HEK293 (cell line): ENCODE results near the gene BRI3.

Experiments
- CTCF ChIA-PET: fragments of 350-600 bp; formaldehyde crosslinking; extraction: SDS; loops from one replicate; lab custom pipeline; 2021; ENCODE audit warnings: antibody characterized with exemption; lab: Yijun Ruan, JAX
- POLR2A ChIA-PET: fragments of 300-600 bp; formaldehyde crosslinking; extraction: SDS; loops from one replicate; lab custom pipeline; 2020; ENCODE audit warnings: antibody characterized with exemption, inconsistent platforms; lab: Yijun Ruan, JAX
- H3K27ac ChIP-seq: fragments of 200-500 bp; sonication (Bioruptor generic); 2 replicates; pipeline ENCODE4 v1.5.1; 2014; ENCODE audit warnings: low read depth, low read length, control low read depth, inconsistent platforms; ENCODE audit errors: extremely low read depth
- H3K36me3 ChIP-seq, 2 experiments: fragments of 200-500 bp in 1 of 2; sonication (Bioruptor generic) in 1 of 2; 1 replicate in 1 of 2; 2 replicates in 1 of 2; pipeline ENCODE4 v1.5.1; 2014 to 2017; ENCODE audit warnings: inconsistent platforms in 2 of 2, low read length in 2 of 2; ENCODE audit not compliant: control insufficient read depth in 2 of 2, insufficient read depth in 1 of 2
- H3K4me1 ChIP-seq: fragments of 200-500 bp; sonication (Bioruptor generic); 2 replicates; pipeline ENCODE4 v1.5.1; 2014; ENCODE audit warnings: mild to moderate bottlenecking, low read length, inconsistent platforms; ENCODE audit not compliant: control insufficient read depth, insufficient read depth
- H3K4me3 ChIP-seq: 2 replicates; pipeline ENCODE4 v1.5.1; 2011; ENCODE audit warnings: low read depth, mild to moderate bottlenecking, control low read depth, low read length, moderate library complexity
- H3K9me3 ChIP-seq: fragments of 200-500 bp; sonication (Bioruptor generic); 2 replicates; pipeline ENCODE4 v1.5.1; 2014; ENCODE audit warnings: low read depth, low read length, inconsistent platforms; ENCODE audit not compliant: control insufficient read depth, insufficient read depth
- CTCF ChIP-seq: fragments of 450-650 bp; formaldehyde crosslinking; IDR thresholded peaks from 2 replicates; pipeline ENCODE4 v1.5.1; 2016; ENCODE audit warnings: missing biosample characterization, missing genetic modification characterization
- IKZF3 ChIP-seq: fragments of 450-650 bp; IDR thresholded peaks from 2 replicates; pipeline ENCODE4 v1.5.0; 2018; ENCODE audit warnings: missing biosample characterization, mild to moderate bottlenecking, missing genetic modification characterization, moderate library complexity
- INSM2 ChIP-seq: fragments of 450-650 bp; formaldehyde crosslinking; IDR thresholded peaks from 2 replicates; pipeline ENCODE4 v1.5.1; 2016; ENCODE audit warnings: missing biosample characterization, missing genetic modification characterization
- PBX3 ChIP-seq: sonication (generic); formaldehyde crosslinking; IDR thresholded peaks from 2 replicates; pipeline ENCODE4 v1.8.1; 2022; ENCODE audit warnings: mild to moderate bottlenecking, moderate library complexity, missing genetic modification reagents
- SP3 ChIP-seq: fragments of 450-650 bp; formaldehyde crosslinking; IDR thresholded peaks from 2 replicates; pipeline ENCODE4 v1.5.1; 2016; ENCODE audit warnings: missing biosample characterization, missing genetic modification characterization
- ZBTB10 ChIP-seq: fragments of 450-650 bp; formaldehyde crosslinking; IDR thresholded peaks from 2 replicates; pipeline ENCODE4 v1.5.1; 2016; ENCODE audit warnings: missing biosample characterization, missing genetic modification characterization
- ZNF24 ChIP-seq: fragments of 450-650 bp; formaldehyde crosslinking; IDR thresholded peaks from 2 replicates; pipeline ENCODE4 v1.5.1; 2016; ENCODE audit warnings: missing biosample characterization, missing genetic modification characterization
- ZNF529 ChIP-seq: fragments of 450-650 bp; formaldehyde crosslinking; IDR thresholded peaks from 2 replicates; pipeline ENCODE4 v1.5.1; 2017; ENCODE audit warnings: missing genetic modification characterization, missing biosample characterization; ENCODE audit not compliant: insufficient replicate concordance
- ZNF561 ChIP-seq: fragments of 450-650 bp; IDR thresholded peaks from 2 replicates; pipeline ENCODE4 v1.5.1; 2018; ENCODE audit warnings: missing biosample characterization, missing genetic modification characterization, borderline replicate concordance
- ZNF654 ChIP-seq: fragments of 450-650 bp; formaldehyde crosslinking; IDR thresholded peaks from 2 replicates; pipeline ENCODE4 v1.5.1; 2016; ENCODE audit warnings: low read depth, missing biosample characterization, missing genetic modification characterization
- ZNF660 ChIP-seq: fragments of 450-650 bp; IDR thresholded peaks from 2 replicates; pipeline ENCODE4 v1.5.1; 2018; ENCODE audit warnings: missing biosample characterization, mild to moderate bottlenecking, missing genetic modification characterization
- ZNF664 ChIP-seq: fragments of 450-650 bp; formaldehyde crosslinking; IDR thresholded peaks from 2 replicates; pipeline ENCODE4 v1.5.1; 2016; ENCODE audit warnings: missing biosample characterization, missing genetic modification characterization
- ZNF707 ChIP-seq: fragments of 450-650 bp; formaldehyde crosslinking; IDR thresholded peaks from 2 replicates; pipeline ENCODE4 v1.5.1; 2016; ENCODE audit warnings: missing biosample characterization, missing genetic modification characterization
- TF ChIP-seq, protein P1 (sequence below): fragments of 450-650 bp; formaldehyde crosslinking; IDR thresholded peaks from 2 replicates; pipeline ENCODE4 v1.5.1; 2017; ENCODE audit warnings: missing biosample characterization, missing genetic modification characterization

Gene BRI3

DNA sequence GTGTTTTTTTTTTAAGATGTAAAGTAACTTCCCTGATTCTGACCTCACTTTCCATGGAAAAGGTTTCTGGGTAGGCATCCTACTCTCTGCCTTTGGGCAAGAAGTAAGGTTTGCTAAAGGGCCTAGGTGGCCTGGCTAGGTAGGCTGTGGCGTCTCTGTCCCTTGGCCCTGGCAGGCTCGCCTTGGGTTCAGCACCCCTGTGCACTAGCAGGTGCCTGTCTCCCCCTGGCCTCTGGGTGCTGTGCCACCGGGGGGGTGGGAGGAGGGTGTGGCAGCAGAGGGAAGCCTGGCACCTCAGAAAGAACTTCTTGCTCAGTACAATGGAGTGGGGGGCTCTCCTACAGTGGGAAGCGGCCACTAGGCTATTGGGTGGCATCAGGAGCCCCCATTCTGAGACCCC lies 43.4 kb upstream of the BRI3 start (continued):
- no peak for TF ChIP-seq PBX3 (CRISPR knock-in tag)

GRCh38 chr7:98238976-98239375 lies 42.5 kb upstream of the BRI3 start:
- H3K9me3 ChIP-seq: no peaks in the 10 kb centered on the region
- CTCF ChIA-PET: interaction anchor here (1.2 kb wide), 1 partner anchor 12 kb away, joined by 3 read pairs; no protein-coding TSS in a partner anchor
- H3K36me3 ChIP-seq: peaks cover 0 to 6% of the 10 kb centered on the region in 2 experiments; a peak in 2 of 3 replicates
- TF ChIP-seq ZNF24 (tag by site-specific recombination) (no peak), ZNF664 (no peak)
- H3K4me1 ChIP-seq: no peaks in the 10 kb centered on the region
- POLR2A ChIA-PET: no interaction called here
- no peak overlapping the region for H3K27ac ChIP-seq
- H3K4me3 ChIP-seq: no peak overlapping the region

DNA sequence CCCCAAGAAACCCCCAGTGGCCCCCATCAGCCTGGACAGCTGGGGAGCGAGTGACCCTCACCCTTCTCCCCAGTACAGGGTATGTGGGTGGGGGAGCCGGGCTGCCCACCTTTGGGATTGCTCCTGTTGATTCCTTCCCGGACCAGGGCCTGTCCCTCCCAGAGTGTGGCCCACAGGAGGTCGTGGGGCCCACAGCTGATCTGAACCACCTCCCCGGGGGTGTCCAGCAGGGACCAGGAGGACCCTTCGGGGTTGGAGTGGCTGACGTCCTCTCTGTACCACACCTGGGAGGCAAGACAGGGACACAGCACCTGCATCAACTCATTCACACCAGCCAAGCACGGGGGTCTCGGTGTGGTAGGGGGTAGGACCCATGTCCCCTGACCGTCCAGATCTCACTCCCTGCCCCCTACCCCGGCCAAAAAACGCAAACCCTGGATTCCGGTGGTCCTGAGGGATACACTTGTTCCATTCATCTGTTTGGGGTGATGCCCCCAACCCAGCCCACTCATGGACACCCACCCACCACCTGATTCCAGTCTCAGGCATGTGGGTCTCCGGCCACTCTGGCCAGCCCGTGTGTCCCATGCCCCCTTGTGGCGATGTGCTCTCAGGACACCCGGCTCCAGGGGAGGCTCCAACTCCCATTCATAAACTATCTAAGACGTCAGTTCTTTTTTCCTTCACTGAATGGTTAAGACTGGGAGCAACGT lies 40.4 kb upstream of the BRI3 start:
- H3K4me3 ChIP-seq: no peak overlapping the region
- CTCF ChIA-PET: interaction anchor here (0.8 to 1.8 kb wide), 4 partner anchors 10 to 600 kb away, joined by 3 to 7 read pairs (median 4); no protein-coding TSS in a partner anchor
- H3K9me3 ChIP-seq: no peaks in the 10 kb centered on the region
- H3K4me1 ChIP-seq: no peaks in the 10 kb centered on the region
- H3K27ac ChIP-seq: no peak overlapping the region
- no peak for TF ChIP-seq ZNF660 (tag by site-specific recombination)
- TF ChIP-seq IKZF3 (tag by site-specific recombination): no peak
- TF ChIP-seq CTCF (tag by site-specific recombination): peak; percentile 66
- no peak for TF ChIP-seq SP3 (tag by site-specific recombination)
- TF ChIP-seq ZNF529 (tag by site-specific recombination): no peak
- TF ChIP-seq ZNF654: peak; percentile 33
- no peak for TF ChIP-seq ZNF707 (tag by site-specific recombination)
- TF ChIP-seq ZNF561 (tag by site-specific recombination): no peak
- no peak for TF ChIP-seq ZBTB10 (tag by site-specific recombination)
- H3K36me3 ChIP-seq: peaks cover 0 to 9% of the 10 kb centered on the region in 2 experiments; a peak in 2 of 3 replicates
- POLR2A ChIA-PET: interaction anchor here (0.6 kb wide), 1 partner anchor 16 kb away, joined by 3 read pairs; no protein-coding TSS in a partner anchor

GRCh38 chr7:98241674-98242241 lies 39.7 kb upstream of the BRI3 start:
- Histone ChIP-seq H3K9me3 (no peaks in the 10 kb centered on the region), H3K4me1 (no peaks in the 10 kb centered on the region), H3K4me3 (no peak overlapping the region), H3K36me3 (peaks cover 0 to 9% of the 10 kb centered on the region in 2 experiments; a peak in 2 of 3 replicates), H3K27ac (no peak overlapping the region)
- CTCF ChIA-PET: interaction anchor here (0.6 to 1.8 kb wide), 5 partner anchors 9 to 599 kb away, joined by 3 to 7 read pairs (median 3); no protein-coding TSS in a partner anchor
- POLR2A ChIA-PET: interaction anchor here (0.6 kb wide), 2 partner anchors 17 to 169 kb away, joined by 3 to 5 read pairs; no protein-coding TSS in a partner anchor
- TF ChIP-seq, protein P1, sequence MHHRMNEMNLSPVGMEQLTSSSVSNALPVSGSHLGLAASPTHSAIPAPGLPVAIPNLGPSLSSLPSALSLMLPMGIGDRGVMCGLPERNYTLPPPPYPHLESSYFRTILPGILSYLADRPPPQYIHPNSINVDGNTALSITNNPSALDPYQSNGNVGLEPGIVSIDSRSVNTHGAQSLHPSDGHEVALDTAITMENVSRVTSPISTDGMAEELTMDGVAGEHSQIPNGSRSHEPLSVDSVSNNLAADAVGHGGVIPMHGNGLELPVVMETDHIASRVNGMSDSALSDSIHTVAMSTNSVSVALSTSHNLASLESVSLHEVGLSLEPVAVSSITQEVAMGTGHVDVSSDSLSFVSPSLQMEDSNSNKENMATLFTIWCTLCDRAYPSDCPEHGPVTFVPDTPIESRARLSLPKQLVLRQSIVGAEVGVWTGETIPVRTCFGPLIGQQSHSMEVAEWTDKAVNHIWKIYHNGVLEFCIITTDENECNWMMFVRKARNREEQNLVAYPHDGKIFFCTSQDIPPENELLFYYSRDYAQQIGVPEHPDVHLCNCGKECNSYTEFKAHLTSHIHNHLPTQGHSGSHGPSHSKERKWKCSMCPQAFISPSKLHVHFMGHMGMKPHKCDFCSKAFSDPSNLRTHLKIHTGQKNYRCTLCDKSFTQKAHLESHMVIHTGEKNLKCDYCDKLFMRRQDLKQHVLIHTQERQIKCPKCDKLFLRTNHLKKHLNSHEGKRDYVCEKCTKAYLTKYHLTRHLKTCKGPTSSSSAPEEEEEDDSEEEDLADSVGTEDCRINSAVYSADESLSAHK: no peak
- TF ChIP-seq INSM2 (tag by site-specific recombination) (no peak), ZBTB10 (tag by site-specific recombination) (no peak)
